VCaP (cell line): ENCODE results near the gene CDH13.
A peak's percentile ranks its signal among the peaks of the same experiment; 100 is the strongest.

Experiments used
- H3K27ac ChIP-seq: fragments of 450-650 bp; 2 replicates; pipeline ENCODE4 v1.5.1; 2017
- CTCF ChIP-seq: fragments of 450-650 bp; conservative IDR thresholded peaks from 2 replicates; pipeline ENCODE4 v1.5.1; 2017; ENCODE audit warnings: mild to moderate bottlenecking, moderate library complexity

Gene CDH13

GRCh38 chr16:83051451-83051850 lies 424.7 kb downstream of the CDH13 start:
- H3K27ac ChIP-seq, result no peak overlapping the region
- TF ChIP-seq CTCF, result no peak

- no peak for TF ChIP-seq CTCF
- no peak overlapping the region for H3K27ac ChIP-seq
Observed at GRCh38 chr16:83054283-83054682, 427.5 kb downstream of the CDH13 start.

GRCh38 chr16:83058376-83058775 lies 431.6 kb downstream of the CDH13 start:
- H3K27ac ChIP-seq, result no peak overlapping the region
- no peak for TF ChIP-seq CTCF

GRCh38 chr16:83059237-83059636 lies 432.5 kb downstream of the CDH13 start:
- H3K27ac ChIP-seq, result no peak overlapping the region
- no peak for TF ChIP-seq CTCF

GRCh38 chr16:83066011-83066410 lies 439.2 kb downstream of the CDH13 start:
- TF ChIP-seq CTCF, result no peak
- H3K27ac ChIP-seq, result no peak overlapping the region

- no peak overlapping the region for H3K27ac ChIP-seq
- TF ChIP-seq CTCF, result no peak
Observed at GRCh38 chr16:83066881-83067280, 440.1 kb downstream of the CDH13 start.

GRCh38 chr16:83068686-83069085 lies 441.9 kb downstream of the CDH13 start:
- peak; percentile 35 for TF ChIP-seq CTCF
- H3K27ac ChIP-seq, result no peak overlapping the region
